ENCODE data around the gene LEFTY2. TPM values are rescaled to one million over a fixed set of nuclear protein-coding genes. Genes with fewer than 3 reads are reported as not detected.

LEFTY2 gene
- total and polyA plus RNA-seq, 9 of the 15 experiments (the other 6 are each of a cell fraction or from before 2014, with no cell fraction given) = 0.04 to 0.14 TPM; not detected in 7

GRCh38 chr1:225928186-225929175 lies 12.5 kb downstream of the LEFTY2 start:
- 0 out of 2 replicates have a peak overlapping the region, but pooled peaks have one; percentile 4 for H3K4me3 ChIP-seq
- no TSS peak for BruUV-seq (replicated peaks)
- H3K27me3 ChIP-seq (ENCODE audit: control insufficient read depth in 2 of 2, insufficient read depth in 2 of 2, low read length in 2 of 2) = no peaks in the 10 kb centered on the region
- H4K20me1 ChIP-seq (replicated peaks; ENCODE audit: control insufficient read depth, insufficient read depth, low read length) = no peaks in the 10 kb centered on the region
- DNase-seq (ENCODE audit: extremely low read depth in 1 of 4, low spot score in 3 of 4) = peak; percentile 95 to 98 (median 96)
- ATAC-seq = peak; percentile 66
- no peaks in the 10 kb centered on the region for H3K9me3 ChIP-seq (replicated peaks; ENCODE audit: control insufficient read depth, insufficient read depth, low read depth, low read length)
- H3K9ac ChIP-seq (ENCODE audit: insufficient read depth in 1 of 2, low read depth in 2 of 2, low read length in 2 of 2) = peak overlapping the region; percentile 82 to 87
- WGBS (ENCODE audit: insufficient coverage, low coverage, missing lambda C conversion rate) = 18% methylated on average over 14 of the region's 14 CpGs
- POLR2A ChIA-PET = interaction anchor here (0.6 to 1.5 kb wide), 4 partner anchors 8 to 261 kb away, joined by 3 to 5 read pairs (median 4); no protein-coding TSS in a partner anchor
- peaks cover 53 to 62% of the 10 kb centered on the region in 2 experiments for H3K4me1 ChIP-seq (replicated peaks in 1 of 2; ENCODE audit: control insufficient read depth in 2 of 2, insufficient read depth in 2 of 2, low read length in 2 of 2)
- CTCF ChIA-PET (ENCODE audit: low intra/inter-chr PET ratio) = no interaction called here
- peak overlapping the region; percentile 76 for H2AFZ ChIP-seq (ENCODE audit: low read depth, low read length)
- no peaks in the 10 kb centered on the region for H3K9me1 ChIP-seq (ENCODE audit: control insufficient read depth, insufficient read depth, low read length)
- H3K79me2 ChIP-seq (ENCODE audit: control insufficient read depth, insufficient read depth, low read length) = peaks cover 10% of the 10 kb centered on the region
- peak overlapping the region; percentile 88 for H3K4me2 ChIP-seq (ENCODE audit: insufficient read depth, low read length)
- peak; percentile 98 for FAIRE-seq
- H3K27ac ChIP-seq (ENCODE audit: extremely low read depth, low read depth, low read length) = peak overlapping the region; percentile 98
- intact Hi-C loops (cut with micrococcal nuclease) = loop anchor here (2.0 to 5.0 kb wide), 3 partner anchors 34 to 134 kb away; partner anchors contain the start of genes H3-3A and SDE2
- no peaks in the 10 kb centered on the region for H3K36me3 ChIP-seq (ENCODE audit: control insufficient read depth, insufficient read depth, low read length)
- in situ Hi-C loops (cut with MboI) = no loop called here
- TF ChIP-seq PPARD (CRISPR knock-in tag; IDR thresholded peaks at IDR 0.05) (no peak), GABPA (tag; conservative IDR thresholded peaks at IDR 0.05; ENCODE audit: low read depth) (peak; percentile 50; the same call in 1 of the 2 replicates), CC2D1A (IDR thresholded peaks at IDR 0.05) (peak; percentile 99), POLR3G (IDR thresholded peaks at IDR 0.05; ENCODE audit: extremely low read depth, insufficient read length, insufficient replicate concordance) (no peak), NFYB (IDR thresholded peaks at IDR 0.05; ENCODE audit: extremely low read depth, insufficient read length) (no peak), POLR2G (IDR thresholded peaks at IDR 0.05; ENCODE audit: low read depth, low read length) (no peak), ZNF175 (CRISPR knock-in tag; IDR thresholded peaks at IDR 0.05; ENCODE audit: low read depth) (peak; percentile 93; the same call in 1 of the 2 replicates), HCFC1 (IDR thresholded peaks at IDR 0.05; ENCODE audit: low read depth, low read length) (0 out of 2 replicates have a peak, but pooled peaks have one; percentile 30), GABPB1 (CRISPR knock-in tag; IDR thresholded peaks at IDR 0.05) (peak; percentile 76), CBX8 (IDR thresholded peaks at IDR 0.05; ENCODE audit: borderline replicate concordance, extremely low read depth, low read depth, low read length, poor library complexity, severe bottlenecking) (no peak), SETDB1 (IDR thresholded peaks at IDR 0.05; ENCODE audit: low read length) (no peak), KLF1 (tag; IDR thresholded peaks at IDR 0.05) (peak; percentile 84), ZNF655 (CRISPR knock-in tag; IDR thresholded peaks at IDR 0.05) (no peak), ZNF740 (CRISPR knock-in tag; IDR thresholded peaks at IDR 0.05) (no peak), ZNF740 (tag; IDR thresholded peaks at IDR 0.05) (peak in 1 of 2 experiments; percentile 84; a peak in 2 of 4 replicates), ZNF79 (CRISPR knock-in tag; IDR thresholded peaks at IDR 0.05; ENCODE audit: low read depth) (peak; percentile 74), ASH1L (IDR thresholded peaks at IDR 0.05; ENCODE audit: borderline replicate concordance, low read depth, partially characterized antibody) (no peak), CHD2 (IDR thresholded peaks at IDR 0.05; ENCODE audit: low read depth, low read length) (no peak; the same call in 1 of the 2 replicates), ZNF124 (CRISPR knock-in tag; IDR thresholded peaks at IDR 0.05) (no peak)
